A204.1 (cell line): ENCODE data around the gene APOBEC3G.

Experiments
- FAIRE-seq: peaks from 2 replicates; lab custom pipeline; 2012; peaks lifted over from hg19 to GRCh38; lab: Jason Lieb, UNC

The APOBEC3G gene

GRCh38 chr22:39092111-39092862 lies 15.2 kb downstream of the APOBEC3G start:
- no peak for FAIRE-seq

- FAIRE-seq, result no peak
Measured at GRCh38 chr22:39094717-39095389, 17.8 kb downstream of the APOBEC3G start.

- no peak for FAIRE-seq
Measured at GRCh38 chr22:39095971-39096370, 18.9 kb downstream of the APOBEC3G start.

- FAIRE-seq, result no peak
Measured at GRCh38 chr22:39097098-39098020, 20.3 kb downstream of the APOBEC3G start, which contains the start of gene APOBEC3H. APOBEC3H (plus strand) TSS chr22:39097244; CDS start chr22:39100279, 3,035 bp downstream.

- FAIRE-seq, result no peak
Measured at GRCh38 chr22:39098026-39098425, 21.0 kb downstream of the APOBEC3G start.

GRCh38 chr22:39098576-39098975 lies 21.5 kb downstream of the APOBEC3G start:
- FAIRE-seq, result no peak

- FAIRE-seq, result no peak
Measured at GRCh38 chr22:39101226-39101625, 24.2 kb downstream of the APOBEC3G start.

GRCh38 chr22:39103431-39103830 lies 26.4 kb downstream of the APOBEC3G start:
- FAIRE-seq, result no peak

- no peak for FAIRE-seq
Measured at GRCh38 chr22:39106326-39106725, 29.3 kb downstream of the APOBEC3G start.

GRCh38 chr22:39108487-39108886 lies 31.4 kb downstream of the APOBEC3G start:
- FAIRE-seq, result no peak

- no peak for FAIRE-seq
Measured at GRCh38 chr22:39109361-39109760, 32.3 kb downstream of the APOBEC3G start.

GRCh38 chr22:39110631-39111561 lies 33.8 kb downstream of the APOBEC3G start:
- no peak for FAIRE-seq

GRCh38 chr22:39114112-39114511 lies 37.0 kb downstream of the APOBEC3G start:
- no peak for FAIRE-seq

GRCh38 chr22:39115570-39115969 lies 38.5 kb downstream of the APOBEC3G start:
- FAIRE-seq, result no peak

- no peak for FAIRE-seq
Measured at GRCh38 chr22:39115977-39116621, 39.0 kb downstream of the APOBEC3G start.

- FAIRE-seq, result no peak
Measured at GRCh38 chr22:39117585-39118191, 40.6 kb downstream of the APOBEC3G start.

GRCh38 chr22:39120983-39121382 lies 43.9 kb downstream of the APOBEC3G start:
- FAIRE-seq, result no peak

GRCh38 chr22:39122772-39123470 lies 45.8 kb downstream of the APOBEC3G start:
- no peak for FAIRE-seq

GRCh38 chr22:39123751-39124581 lies 46.9 kb downstream of the APOBEC3G start:
- no peak for FAIRE-seq
